ENCODE measurements around the gene PRPF18. TPM values are rescaled to one million over a fixed set of nuclear protein-coding genes. Genes with fewer than 3 reads are reported as not detected.
A peak's percentile ranks its signal among the peaks of the same experiment; 100 is the strongest.

Gene PRPF18
- total RNA-seq (2012; rRNA removed): 10.0 and 34.4 TPM in 2 replicates
- polyA plus RNA-seq (2012; rRNA removed): 14.1 and 16.9 TPM in 2 replicates
- 1.1 and 2.4 TPM in 2 replicates for polyA plus RNA-seq (2012; cell fraction: cytosol; rRNA removed)
- 0.28 and 3.2 TPM in 2 replicates for polyA plus RNA-seq (2012; cell fraction: nucleus; rRNA removed; ENCODE audit: low replicate concordance)
- Bru-seq, nascent RNA: percentile 72 among the genes with signal in this experiment
- percentile 60 among the genes with signal in this experiment for BruChase-seq, experiment 1, labeled RNA remaining after a 6-hour chase
- percentile 62 among the genes with signal in this experiment for BruChase-seq, experiment 2, labeled RNA remaining after a 2-hour chase
- long read RNA-seq, transcript PRPF18-202 (10 exons, 1,717 nt): major isoform, 17 of 25 reads
- long read RNA-seq, partial matches to known transcripts: 3 of 25 reads
- long read RNA-seq, other reads (novel, unspliced or antisense): 5 of 25 reads

GRCh38 chr10:13586676-13587355 is at the start of gene PRPF18:
PRPF18 (plus strand) TSS chr10:13586965; CDS start chr10:13587087, 122 bp downstream.
- Histone ChIP-seq H4K20me1 (ENCODE audit: insufficient read depth, low read length) (no peaks in the 10 kb centered on the region; the same call in 1 of the 2 replicates), H4K5ac (ENCODE audit: low read depth, low read length) (peak within 1 kb of the TSS; percentile 90), H2AK5ac (ENCODE audit: low read depth, low read length) (no peak within 1 kb of the TSS), H2BK5ac (ENCODE audit: low read depth, low read length, poor library complexity, severe bottlenecking) (no peak within 1 kb of the TSS), H2AFZ (replicated peaks; ENCODE audit: low read length, poor library complexity) (peak within 1 kb of the TSS; percentile 92), H3K4me2 (ENCODE audit: low read depth, low read length) (peak within 1 kb of the TSS; percentile 95), H3K56ac (ENCODE audit: extremely low read depth, insufficient read depth, low read length) (no peak within 1 kb of the TSS), H3K27ac (ENCODE audit: insufficient read depth, low read length) (peak within 1 kb of the TSS; percentile 19), H3K36me3 (ENCODE audit: control insufficient read depth, insufficient read depth, low read length) (0 out of 2 replicates have a peak, but pooled peaks cover 1% of the 10 kb centered on the region), H4K91ac (ENCODE audit: insufficient read depth, low read depth, low read length) (no peak within 1 kb of the TSS; the same call in 1 of the 2 replicates), H3K18ac (ENCODE audit: low read depth, low read length) (no peak within 1 kb of the TSS), H3K4ac (ENCODE audit: low read depth, low read length) (peak within 1 kb of the TSS; percentile 55; the same call in 1 of the 2 replicates), H2BK15ac (ENCODE audit: low read depth, low read length) (no peak within 1 kb of the TSS), H3K27me3 (ENCODE audit: control insufficient read depth, insufficient read depth, low read length) (peaks cover 8% of the 10 kb centered on the region), H3K9ac (ENCODE audit: low read depth, low read length) (peak within 1 kb of the TSS; percentile 65), H2BK120ac (ENCODE audit: low read depth, low read length) (no peak within 1 kb of the TSS), H3K9me1 (ENCODE audit: insufficient read depth, low read length) (peaks cover 4% of the 10 kb centered on the region; the same call in 1 of the 2 replicates), H3K79me1 (ENCODE audit: low read depth in 1 of 2, low read length in 2 of 2) (peaks cover 13 to 34% of the 10 kb centered on the region in 2 experiments), H3K4me3 (ENCODE audit: insufficient read depth, low read depth, low read length) (peak within 1 kb of the TSS; percentile 86), H3K4me1 (ENCODE audit: control insufficient read depth, insufficient read depth, low read length) (peaks cover 3% of the 10 kb centered on the region; the same call in 1 of the 2 replicates), H3K23ac (ENCODE audit: low read depth, low read length) (peak within 1 kb of the TSS; percentile 57; the same call in 1 of the 2 replicates), H4K8ac (ENCODE audit: low read depth in 2 of 2, low read length in 2 of 2) (peak within 1 kb of the TSS; percentile 87 to 93), H3K9me3 (ENCODE audit: control insufficient read depth, insufficient read depth, low read length) (no peaks in the 10 kb centered on the region), H2BK20ac (ENCODE audit: low read depth, low read length) (no peak within 1 kb of the TSS), H2AK9ac (replicated peaks; ENCODE audit: low read depth, low read length, poor library complexity) (peak within 1 kb of the TSS; percentile 89), H3K14ac (replicated peaks; ENCODE audit: low read depth, low read length) (peak within 1 kb of the TSS; percentile 56)
- dilution Hi-C loops (cut with HindIII; ENCODE audit: low sequenced_read_pairs, unreplicated experiment) (no loop called here), in situ Hi-C loops (cut with MboI; ENCODE audit: low sequenced_read_pairs) (no loop called here), intact Hi-C loops (cut with micrococcal nuclease) (loop anchor here (1.0 kb wide), 1 partner anchor 215 kb away; no protein-coding TSS in a partner anchor)
- peak; percentile 100 for ATAC-seq (ENCODE audit: low read depth)
- TF ChIP-seq BHLHE40 (IDR thresholded peaks at IDR 0.05; ENCODE audit: low read depth, low read length): no peak; the same call in 1 of the 2 replicates
- no peak for TF ChIP-seq FOS (IDR thresholded peaks at IDR 0.05; ENCODE audit: low read depth, low read length)
- TF ChIP-seq NFE2L2 (IDR thresholded peaks at IDR 0.05; ENCODE audit: low read depth, low read length): no peak
- no peak for TF ChIP-seq CEBPB (IDR thresholded peaks at IDR 0.05; ENCODE audit: low read depth, low read length)
- 0 out of 2 replicates have a peak, but pooled peaks have one; percentile 13 for TF ChIP-seq MXI1 (IDR thresholded peaks at IDR 0.05; ENCODE audit: borderline replicate concordance, low read depth, low read length)
- no peak for TF ChIP-seq RFX5 (IDR thresholded peaks at IDR 0.05; ENCODE audit: low read depth, low read length)
- TF ChIP-seq SMC3 (IDR thresholded peaks at IDR 0.05; ENCODE audit: low read depth, low read length): peak; percentile 53
- peak; percentile 69; the same call in 1 of the 2 replicates for TF ChIP-seq POLR2A (IDR thresholded peaks at IDR 0.05; ENCODE audit: low read depth, low read length)
- TF ChIP-seq CTCF (conservative IDR thresholded peaks at IDR 0.05; ENCODE audit: low read depth, low read length): peak; percentile 98
- TF ChIP-seq RAD21 (IDR thresholded peaks at IDR 0.05; ENCODE audit: low read length): peak; percentile 49
- 0% methylated on average over 3 of the region's 38 CpGs; no CpG with 5 or more reads in 1 of the 2 experiments for WGBS, 2 experiments (ENCODE audit: extremely low coverage in 2 of 2, insufficient read length in 1 of 2)
- ChIA-PET POLR2A (ENCODE audit: unreplicated experiment) (no interaction called here), CTCF (interaction anchor here (0.5 to 1.6 kb wide), 5 partner anchors 10 to 1363 kb away, joined by 3 to 8 read pairs (median 4); partner anchors contain the start of gene OPTN)
- DNase-seq: peak; percentile 92
- BruUV-seq (replicated peaks): no TSS peak

All from IMR-90 (cell line).